Stomach smooth muscle (tissue), 2 donors: ENCODE measurements around the gene GOLGA8S.
A peak's percentile ranks its signal among the peaks of the same experiment; 100 is the strongest.
"Not testable (repeated sequence)": the region's sequence is repeated elsewhere in the genome, so short reads cannot be mapped to it uniquely, and the experiment has no call there.

Experiments used
- H3K27ac ChIP-seq: one replicate; pipeline ENCODE4 v1.7.0; 2013; ENCODE audit warnings: mild to moderate bottlenecking, low read length, inconsistent platforms
- H3K27me3 ChIP-seq, 2 donors: one replicate each; pipeline ENCODE4 v1.7.0; 2013; ENCODE audit warnings: low read length in 2 of 2; ENCODE audit not compliant: insufficient read depth in 2 of 2, control insufficient read depth in 1 of 2
- H3K36me3 ChIP-seq, 2 donors: one replicate each; pipeline ENCODE4 v1.7.0; 2013; ENCODE audit warnings: low read length in 2 of 2; ENCODE audit not compliant: control insufficient read depth in 2 of 2, insufficient read depth in 2 of 2
- H3K4me1 ChIP-seq: one replicate; pipeline ENCODE4 v1.7.0; 2013; ENCODE audit warnings: low read length; ENCODE audit not compliant: control insufficient read depth, insufficient read depth
- H3K4me3 ChIP-seq, 2 donors: one replicate each; pipeline ENCODE4 v1.7.0; 2013; ENCODE audit warnings: low read length in 2 of 2
- H3K9ac ChIP-seq, 2 donors: one replicate each; pipeline ENCODE4 v1.7.0; 2013; ENCODE audit warnings: low read length in 2 of 2, mild to moderate bottlenecking in 1 of 2
- H3K9me3 ChIP-seq, 2 donors: one replicate each; pipeline ENCODE4 v1.7.0; 2013; ENCODE audit warnings: low read length in 2 of 2; ENCODE audit not compliant: control insufficient read depth in 2 of 2
- donor health status: healthy.
- donor health status: Pancreatic carcinoma.

The GOLGA8S gene, protein sequence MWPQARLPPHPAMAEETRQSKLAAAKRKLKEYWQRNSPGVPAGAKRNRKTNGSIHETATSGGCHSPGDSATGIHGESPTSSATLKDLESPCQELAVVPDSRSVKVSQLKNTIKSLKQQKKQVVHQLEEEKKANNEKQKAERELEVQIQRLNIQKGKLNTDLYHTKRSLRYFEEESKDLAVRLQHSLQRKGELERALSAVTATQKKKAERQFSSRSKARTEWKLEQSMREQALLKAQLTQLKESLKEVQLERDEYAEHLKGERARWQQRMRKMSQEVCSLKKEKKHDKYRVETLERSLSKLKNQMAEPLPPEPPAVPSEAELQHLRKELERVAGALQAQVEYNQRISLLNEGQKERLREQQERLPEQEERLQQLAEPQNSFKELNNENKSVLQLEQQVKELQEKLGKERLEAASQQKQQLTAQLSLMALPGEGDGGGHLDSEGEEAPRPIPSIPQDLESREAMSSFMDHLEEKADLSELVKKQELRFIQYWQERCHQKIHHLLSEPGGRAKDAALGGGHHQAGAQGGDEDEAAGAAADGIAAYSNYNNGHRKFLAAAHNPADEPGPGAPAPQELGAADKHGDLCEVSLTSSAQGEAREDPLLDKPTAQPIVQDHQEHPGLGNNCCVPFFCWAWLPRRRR

DNA sequence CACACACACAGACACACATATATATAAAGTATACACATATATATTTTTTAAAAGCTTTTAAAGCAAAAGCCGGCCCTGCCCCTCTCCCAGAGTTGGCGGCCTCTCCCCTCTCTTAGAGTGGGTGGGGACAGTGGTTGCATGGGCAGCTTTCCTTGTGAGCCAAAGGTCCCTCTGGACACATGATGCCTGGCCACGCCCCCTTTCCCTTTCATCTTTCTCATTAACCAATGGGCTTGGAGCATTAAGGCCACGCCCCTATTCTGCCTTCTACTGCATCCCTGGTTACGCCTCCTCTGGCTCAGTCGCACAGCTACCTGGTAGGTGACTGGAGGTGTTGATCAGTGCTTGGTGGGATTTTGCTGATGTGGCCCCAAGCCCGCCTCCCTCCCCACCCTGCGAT lies at the start of gene GOLGA8S:
TSS of gene GOLGA8S (plus strand) at position 301 of the 400 bp plus-strand sequence. CDS start at position 363, 62 bp downstream.
- not testable (repeated sequence) for H3K27me3 ChIP-seq, H3K4me3 ChIP-seq

DNA sequence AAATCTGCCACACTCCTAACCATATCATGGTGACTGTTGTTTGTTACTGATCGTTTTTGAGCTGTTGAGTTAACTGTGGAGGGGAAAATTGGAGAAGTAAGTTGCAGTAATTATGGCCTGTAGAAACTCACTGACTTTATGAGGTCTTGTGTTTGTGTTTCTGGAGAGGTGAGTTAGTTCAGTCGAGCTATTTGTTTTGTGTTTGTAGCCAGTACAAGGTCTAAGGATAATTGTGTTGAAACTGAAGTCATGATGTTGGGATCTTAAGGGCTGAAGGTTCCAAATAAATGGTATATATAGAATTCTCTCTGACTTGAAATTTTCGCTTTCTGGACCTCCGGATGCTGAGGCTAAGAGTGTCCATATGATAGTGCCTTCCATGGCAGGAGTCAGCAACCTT lies 49.7 kb upstream of the GOLGA8S start:
- not testable (repeated sequence) for H3K9ac ChIP-seq, H3K27ac ChIP-seq, H3K27me3 ChIP-seq, H3K4me1 ChIP-seq, H3K9me3 ChIP-seq
- H3K4me3 ChIP-seq: peak overlapping the region in 1 of 2 donors; percentile 8
- peaks cover 9 to 14% of the 10 kb centered on the region in 2 donors for H3K36me3 ChIP-seq

More for the DNA sequence above, at the start of gene GOLGA8S:
- H3K9ac ChIP-seq, H3K9me3 ChIP-seq, H3K27ac ChIP-seq, H3K36me3 ChIP-seq, H3K4me1 ChIP-seq: not testable (repeated sequence)

DNA sequence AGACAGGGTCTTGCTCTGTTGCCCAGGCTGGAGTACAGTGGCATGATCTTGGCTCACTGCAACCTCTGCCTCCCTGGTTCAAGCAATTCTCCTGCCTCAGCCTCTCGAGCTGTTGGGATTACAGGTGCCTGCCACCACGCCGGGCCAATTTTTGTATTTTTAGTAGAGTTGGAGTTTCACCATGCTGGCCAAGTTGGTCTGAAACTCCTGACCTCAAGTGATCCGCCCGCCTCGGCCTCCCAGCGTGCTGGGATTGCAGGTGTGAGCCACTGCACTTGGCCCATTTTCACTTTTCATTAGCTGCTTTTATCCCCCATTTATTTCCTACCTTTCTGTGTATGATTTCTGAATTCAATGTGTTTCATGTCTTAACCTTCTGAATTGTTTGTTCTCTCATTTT lies 48.6 kb upstream of the GOLGA8S start:
- H3K27me3 ChIP-seq, H3K9ac ChIP-seq, H3K4me1 ChIP-seq, H3K27ac ChIP-seq, H3K9me3 ChIP-seq, H3K4me3 ChIP-seq: not testable (repeated sequence)
- peaks cover 17 to 24% of the 10 kb centered on the region in 2 donors for H3K36me3 ChIP-seq

DNA sequence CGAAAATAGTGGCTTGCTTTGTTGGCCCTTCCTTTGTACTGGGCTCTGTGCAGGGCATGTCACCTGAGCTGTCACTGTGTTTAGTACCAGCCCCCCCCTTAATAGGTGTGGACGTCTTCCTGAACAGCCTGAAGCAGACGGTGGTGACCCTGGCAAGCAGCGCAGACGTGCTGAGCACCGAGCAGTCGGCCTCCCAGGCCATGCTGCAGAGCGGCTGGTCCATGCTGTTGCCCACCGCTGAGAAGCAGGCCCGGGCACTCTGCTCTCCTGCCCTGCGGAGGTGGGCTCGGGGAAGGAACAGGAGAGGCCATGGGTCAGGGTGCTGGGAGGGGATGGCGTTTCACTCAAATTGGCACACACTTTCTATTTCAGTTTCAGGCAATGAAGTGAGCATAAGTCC lies 43.3 kb upstream of the GOLGA8S start:
- H3K9me3 ChIP-seq, H3K27me3 ChIP-seq, H3K4me1 ChIP-seq, H3K27ac ChIP-seq, H3K9ac ChIP-seq, H3K4me3 ChIP-seq: not testable (repeated sequence)
- peaks cover 22 to 28% of the 10 kb centered on the region in 2 donors for H3K36me3 ChIP-seq

DNA sequence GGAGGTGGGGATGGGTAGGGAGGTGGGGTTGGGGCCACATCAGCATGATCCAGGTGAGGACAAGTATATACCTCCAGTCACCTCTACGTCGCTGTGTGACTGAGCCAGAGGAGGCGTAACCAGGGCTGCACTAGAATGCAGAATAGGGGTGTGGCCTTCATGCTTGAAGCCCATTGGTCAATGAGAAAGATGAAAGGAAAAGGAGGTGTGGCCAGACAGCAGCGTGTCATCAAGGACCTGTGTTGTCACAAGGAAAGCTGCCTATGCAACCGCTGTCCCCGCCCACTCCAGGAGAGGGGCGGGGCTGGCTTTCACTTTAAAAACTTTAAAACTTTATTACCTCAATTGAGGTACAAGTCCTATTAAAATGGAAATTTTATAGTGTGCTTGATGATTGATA lies 20.5 kb upstream of the GOLGA8S start, which contains the start of gene GOLGA6L26:
TSS of gene GOLGA6L26 (minus strand) at position 101 of the 400 bp plus-strand sequence. CDS start at position 40, 61 bp downstream.
- H3K27ac ChIP-seq, H3K9me3 ChIP-seq, H3K36me3 ChIP-seq, H3K27me3 ChIP-seq, H3K9ac ChIP-seq, H3K4me1 ChIP-seq, H3K4me3 ChIP-seq: not testable (repeated sequence)

DNA sequence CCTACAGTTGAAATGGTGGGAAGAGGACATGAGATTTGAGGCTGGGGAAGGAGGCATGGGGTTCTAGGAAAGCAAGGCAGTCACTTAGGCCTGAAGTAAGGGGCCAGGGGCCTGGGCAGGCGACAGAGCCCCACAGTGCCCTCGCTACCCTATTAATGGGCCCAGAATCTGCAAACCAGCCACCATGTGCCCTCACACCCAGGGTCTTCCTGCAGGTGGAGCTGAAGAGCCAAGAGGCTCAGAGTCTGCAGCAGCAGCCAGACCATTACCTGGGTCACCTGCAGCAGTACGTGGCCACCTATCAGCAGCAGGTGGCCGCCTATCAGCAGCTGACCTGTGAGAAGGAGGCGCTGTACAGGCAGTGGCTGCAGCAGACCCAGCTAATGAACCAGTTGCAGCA lies 8.1 kb downstream of the GOLGA8S start:
- not testable (repeated sequence) for H3K27me3 ChIP-seq, H3K36me3 ChIP-seq, H3K9me3 ChIP-seq, H3K9ac ChIP-seq, H3K27ac ChIP-seq, H3K4me1 ChIP-seq, H3K4me3 ChIP-seq

DNA sequence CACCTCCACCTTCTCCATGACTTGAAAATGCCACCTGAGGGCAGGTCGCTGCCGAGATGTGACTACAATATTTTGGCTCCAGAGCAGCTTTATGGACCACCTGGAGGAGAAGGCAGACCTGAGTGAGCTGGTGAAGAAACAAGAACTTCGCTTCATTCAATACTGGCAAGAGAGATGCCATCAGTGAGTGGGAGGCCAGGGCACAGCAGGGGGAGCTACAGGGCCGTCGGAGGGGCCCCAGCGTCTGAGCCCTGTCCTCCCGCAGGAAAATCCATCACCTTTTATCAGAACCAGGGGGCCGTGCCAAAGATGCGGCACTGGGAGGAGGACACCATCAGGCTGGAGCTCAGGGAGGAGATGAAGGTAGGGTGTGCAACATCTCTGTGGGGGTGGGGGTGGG lies 9.7 kb downstream of the GOLGA8S start:
- H3K27ac ChIP-seq, H3K27me3 ChIP-seq, H3K36me3 ChIP-seq, H3K4me1 ChIP-seq, H3K9me3 ChIP-seq, H3K4me3 ChIP-seq, H3K9ac ChIP-seq: not testable (repeated sequence)

DNA sequence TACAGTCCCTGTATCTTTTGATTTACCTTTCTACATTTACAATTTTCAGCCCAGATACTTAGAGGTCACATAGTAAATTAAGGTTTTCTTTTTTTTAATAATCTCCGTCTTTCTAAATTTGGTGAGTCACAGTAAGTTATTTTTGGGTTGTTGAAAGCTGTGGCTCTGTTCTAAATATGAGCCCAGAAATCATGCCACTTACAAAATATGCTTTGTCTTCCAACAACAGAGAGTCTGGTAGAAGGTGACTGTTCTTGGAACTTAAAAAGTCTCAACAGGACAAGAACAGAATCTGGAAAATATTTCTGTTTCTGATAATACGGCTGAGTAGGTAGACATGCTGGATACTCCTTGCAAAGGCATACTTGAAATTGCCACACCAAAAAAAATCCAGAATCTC lies 16.0 kb downstream of the GOLGA8S start:
- no peak overlapping the region for H3K4me3 ChIP-seq
- H3K27ac ChIP-seq: no peak overlapping the region
- no peaks in the 10 kb centered on the region for H3K4me1 ChIP-seq
- no peaks in the 10 kb centered on the region for H3K36me3 ChIP-seq
- no peaks in the 10 kb centered on the region for H3K9me3 ChIP-seq
- H3K9ac ChIP-seq: no peak overlapping the region
- no peaks in the 10 kb centered on the region for H3K27me3 ChIP-seq

DNA sequence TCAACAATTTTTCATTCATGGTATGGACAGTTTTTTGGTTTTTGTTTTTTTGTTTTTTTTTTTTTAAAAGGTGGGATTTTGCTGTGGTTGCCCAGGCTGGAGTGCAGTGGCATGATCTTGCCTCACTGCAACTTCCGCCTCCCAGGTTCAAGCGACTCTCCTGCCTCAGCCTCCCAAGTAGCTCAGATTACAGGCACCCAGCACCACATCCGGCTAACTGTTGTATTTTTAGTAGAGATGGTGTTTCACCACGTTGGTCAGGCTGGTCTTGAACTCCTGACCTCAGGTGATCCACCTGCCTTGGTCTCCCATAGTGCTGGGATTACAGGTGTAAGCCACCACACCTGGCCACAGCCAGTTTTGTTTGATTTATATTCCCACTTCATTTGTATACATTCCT lies 16.6 kb downstream of the GOLGA8S start:
- H3K4me3 ChIP-seq, H3K27me3 ChIP-seq, H3K4me1 ChIP-seq, H3K36me3 ChIP-seq, H3K9me3 ChIP-seq, H3K9ac ChIP-seq, H3K27ac ChIP-seq: not testable (repeated sequence)

DNA sequence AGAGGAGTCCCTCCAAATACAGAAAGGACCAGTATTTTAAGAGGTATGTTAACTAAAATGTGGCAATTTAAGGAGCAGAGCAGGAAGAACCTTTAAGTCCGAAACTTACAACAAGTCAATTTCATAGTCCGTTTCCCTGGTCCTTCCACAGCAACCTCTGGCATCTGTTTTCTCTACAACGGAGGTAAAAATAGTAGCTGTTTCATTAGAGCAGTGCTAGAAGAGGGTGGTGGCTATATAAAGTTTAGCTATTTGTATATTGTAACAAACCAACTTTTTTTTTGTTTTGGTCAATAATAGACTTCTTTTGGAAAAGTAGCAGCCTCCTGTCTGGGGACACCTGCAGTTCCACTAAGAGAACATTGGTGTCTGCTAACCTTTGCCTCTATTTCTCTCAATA lies 17.3 kb downstream of the GOLGA8S start:
- not testable (repeated sequence) for H3K36me3 ChIP-seq, H3K9me3 ChIP-seq, H3K27me3 ChIP-seq, H3K4me1 ChIP-seq, H3K9ac ChIP-seq, H3K27ac ChIP-seq, H3K4me3 ChIP-seq

DNA sequence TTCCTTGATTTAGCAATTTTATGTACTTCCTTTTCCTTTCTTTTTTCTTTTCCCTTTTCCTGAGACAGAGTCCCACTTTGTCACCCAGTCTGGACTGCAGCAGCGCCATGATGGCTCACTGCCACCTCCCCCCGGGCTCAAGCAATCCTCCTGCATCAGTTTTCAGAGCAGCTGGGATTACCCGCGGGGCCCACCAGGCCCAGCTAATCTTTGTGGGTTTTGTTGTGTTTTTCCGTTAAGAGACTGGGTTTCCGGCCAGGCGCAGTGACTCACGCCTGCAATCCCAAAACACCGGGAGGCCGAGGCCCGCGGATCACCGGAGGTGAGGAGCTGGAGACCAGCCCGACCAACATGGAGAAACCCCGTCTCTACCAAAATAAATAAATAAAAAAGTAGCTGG lies 17.7 kb downstream of the GOLGA8S start:
- H3K27ac ChIP-seq: no peak overlapping the region

More for the DNA sequence above, 17.7 kb downstream of the GOLGA8S start:
- H3K9me3 ChIP-seq: no peaks in the 10 kb centered on the region
- no peaks in the 10 kb centered on the region for H3K4me1 ChIP-seq
- no peak overlapping the region for H3K9ac ChIP-seq
- no peaks in the 10 kb centered on the region for H3K27me3 ChIP-seq
- no peaks in the 10 kb centered on the region for H3K36me3 ChIP-seq
- H3K4me3 ChIP-seq: no peak overlapping the region
